Activated CD8-positive, alpha-beta T cell treated with anti-CD3 and anti-CD28 coated beads for 36 hours (primary cell): Measurements from ENCODE around the gene UGGT1. TPM values are rescaled to one million over a fixed set of nuclear protein-coding genes. Genes with fewer than 3 reads are reported as not detected.

Experiments
- ATAC-seq: fragments of 200-7000 bp; cut with Tn5 transposase; one replicate; pipeline ENCODE4 v1.10.0; 2021; ENCODE audit warnings: mild to moderate bottlenecking, moderate library complexity
- CTCF ChIA-PET: fragments of 350-600 bp; sonication (Branson Sonifier 250); formaldehyde crosslinking; loops from one replicate; lab custom pipeline; 2021; ENCODE audit warnings: antibody characterized with exemption; lab: Charles Lee
- POLR2A ChIA-PET: fragments of 350-600 bp; sonication (Branson Sonifier 250); formaldehyde crosslinking; loops from one replicate; lab custom pipeline; 2021; ENCODE audit warnings: antibody characterized with exemption; lab: Charles Lee
- DNase-seq: peaks from one replicate; pipeline ENCODE4 v3.0.0-alpha.2; 2020
- H3K27ac Mint-ChIP-seq: one replicate; pipeline ENCODE4 v1.8.0; 2021; ENCODE audit warnings: mild to moderate bottlenecking, mixed read lengths
- H3K27me3 Mint-ChIP-seq: one replicate; pipeline ENCODE4 v1.8.0; 2021; ENCODE audit warnings: mixed read lengths
- H3K36me3 Mint-ChIP-seq: one replicate; pipeline ENCODE4 v1.8.0; 2021; ENCODE audit warnings: low read depth, mixed read lengths
- H3K4me1 Mint-ChIP-seq: one replicate; pipeline ENCODE4 v1.8.0; 2021; ENCODE audit warnings: low read depth, mixed read lengths
- H3K4me3 Mint-ChIP-seq: one replicate; pipeline ENCODE4 v1.8.0; 2021; ENCODE audit warnings: mild to moderate bottlenecking, moderate library complexity, mixed read lengths
- H3K9me3 Mint-ChIP-seq: one replicate; pipeline ENCODE4 v1.8.0; 2021; ENCODE audit warnings: mixed read lengths
- CTCF ChIP-seq: fragments of 200-600 bp; IDR thresholded peaks from one replicate; pipeline ENCODE4 v1.8.0; 2022; ENCODE audit warnings: antibody characterized with exemption, mild to moderate bottlenecking
- intact Hi-C: fragments of 100-400 bp; cut with micrococcal nuclease; formaldehyde crosslinking; loops from one replicate; pipeline ENCODE4 v1.10.0; 2022
- total RNA-seq, 2 experiments: library from RNA; stranded (reverse); gene quantifications; one replicate each; pipeline ENCODE4 v1.2.3, GENCODE V29; 2021

The UGGT1 gene
- total RNA-seq, 2 experiments from 2014 or later = 47.7 to 51.6 TPM

- POLR2A ChIA-PET = no interaction called here
- Mint-ChIP-seq H3K4me3 (no peak overlapping the region), H3K27me3 (no peaks in the 10 kb centered on the region), H3K4me1 (peaks cover 27% of the 10 kb centered on the region), H3K27ac (no peak overlapping the region), H3K36me3 (peaks cover 21% of the 10 kb centered on the region), H3K9me3 (no peaks in the 10 kb centered on the region)
- DNase-seq (no peak), ATAC-seq (peak; percentile 39)
- intact Hi-C loops = no loop called here
- no peak for TF ChIP-seq CTCF
- CTCF ChIA-PET = no interaction called here
These were observed 106.1 kb downstream of the UGGT1 start for GRCh38 chr2:128197059-128197458.

- H3K27me3 Mint-ChIP-seq = no peaks in the 10 kb centered on the region
- H3K4me1 Mint-ChIP-seq = peaks cover 27% of the 10 kb centered on the region
- TF ChIP-seq CTCF = no peak
- ChIA-PET CTCF (no interaction called here), POLR2A (no interaction called here)
- intact Hi-C loops = no loop called here
- DNase-seq (no peak), ATAC-seq (no peak)
- peaks cover 16% of the 10 kb centered on the region for H3K36me3 Mint-ChIP-seq
- no peak overlapping the region for H3K4me3 Mint-ChIP-seq
- no peaks in the 10 kb centered on the region for H3K9me3 Mint-ChIP-seq
- H3K27ac Mint-ChIP-seq = no peak overlapping the region
These were observed 107.7 kb downstream of the UGGT1 start for GRCh38 chr2:128198656-128199055.

GRCh38 chr2:128199141-128199540 is 108.1 kb downstream of the UGGT1 start:
- H3K27ac Mint-ChIP-seq = no peak overlapping the region
- CTCF ChIA-PET = no interaction called here

GRCh38 chr2:128202791-128203190 is 111.8 kb downstream of the UGGT1 start:
- intact Hi-C loops = no loop called here
- H3K4me3 Mint-ChIP-seq = no peak overlapping the region
- ATAC-seq (no peak), DNase-seq (no peak)
- CTCF ChIA-PET = no interaction called here
- H3K27ac Mint-ChIP-seq = no peak overlapping the region
- no peaks in the 10 kb centered on the region for H3K9me3 Mint-ChIP-seq
- H3K4me1 Mint-ChIP-seq = no peaks in the 10 kb centered on the region
- no peaks in the 10 kb centered on the region for H3K27me3 Mint-ChIP-seq
- no peak for TF ChIP-seq CTCF
- POLR2A ChIA-PET = interaction anchor here (1.0 kb wide), 1 partner anchor 35 kb away, joined by 3 read pairs; no protein-coding TSS in a partner anchor
- H3K36me3 Mint-ChIP-seq = no peaks in the 10 kb centered on the region

More at GRCh38 chr2:128199141-128199540, 108.1 kb downstream of the UGGT1 start:
- Mint-ChIP-seq H3K4me3 (no peak overlapping the region), H3K27me3 (no peaks in the 10 kb centered on the region), H3K36me3 (peaks cover 16% of the 10 kb centered on the region), H3K4me1 (peaks cover 27% of the 10 kb centered on the region), H3K9me3 (no peaks in the 10 kb centered on the region)
- intact Hi-C loops = no loop called here
- TF ChIP-seq CTCF = no peak
- DNase-seq (no peak), ATAC-seq (no peak)
- POLR2A ChIA-PET = interaction anchor here (0.7 kb wide), 1 partner anchor 45 kb away, joined by 3 read pairs; no protein-coding TSS in a partner anchor

GRCh38 chr2:128206245-128206644 is 115.2 kb downstream of the UGGT1 start:
- Mint-ChIP-seq H3K9me3 (no peaks in the 10 kb centered on the region), H3K4me3 (no peak overlapping the region), H3K4me1 (no peaks in the 10 kb centered on the region), H3K27ac (no peak overlapping the region), H3K36me3 (no peaks in the 10 kb centered on the region), H3K27me3 (no peaks in the 10 kb centered on the region)
- ChIA-PET POLR2A (no interaction called here), CTCF (no interaction called here)
- DNase-seq (no peak), ATAC-seq (no peak)
- TF ChIP-seq CTCF = no peak
- intact Hi-C loops = no loop called here
